ENCODE results near the gene TBL1XR1. TPM values are rescaled to one million over a fixed set of nuclear protein-coding genes. Genes with fewer than 3 reads are reported as not detected.

TBL1XR1 gene
- total and polyA plus RNA-seq, 2 of the 8 experiments (the other 6 are each of a cell fraction or from before 2014, with no cell fraction given): 28.1 to 147 TPM

- H3K79me1 ChIP-seq (ENCODE audit: low read depth, low read length): peaks cover 2% of the 10 kb centered on the region; the same call in 1 of the 2 replicates
- H2AK5ac ChIP-seq (ENCODE audit: low read depth, low read length): no peak overlapping the region
- H3K79me2 ChIP-seq (ENCODE audit: control insufficient read depth in 1 of 2, insufficient read depth in 2 of 2, low read length in 2 of 2): peaks cover under 1 to 99% of the 10 kb centered on the region in 2 experiments
- no peak for FAIRE-seq
- H3K4me2 ChIP-seq (ENCODE audit: insufficient read depth in 1 of 2, low read depth in 2 of 2, low read length in 2 of 2): no peak overlapping the region
- DNase-seq (ENCODE audit: low read depth in 1 of 2, low spot score in 2 of 2): no peak
- H2BK120ac ChIP-seq (replicated peaks; ENCODE audit: low read depth, low read length): no peak overlapping the region
- H3K4ac ChIP-seq (replicated peaks; ENCODE audit: insufficient read length, low read depth, low read length): no peak overlapping the region
- no peak overlapping the region for H4K91ac ChIP-seq (replicated peaks; ENCODE audit: insufficient read length, low read length)
- peaks cover 3 to 29% (median 15%) of the 10 kb centered on the region in 4 experiments for H3K4me1 ChIP-seq (replicated peaks in 1 of 4; ENCODE audit: control insufficient read depth in 3 of 4, insufficient read depth in 4 of 4, low read length in 3 of 4)
- H3K27ac ChIP-seq (ENCODE audit: low read depth, low read length): no peak overlapping the region
- no peak overlapping the region for H3K18ac ChIP-seq (ENCODE audit: extremely low read depth, low read length)
- ChIA-PET CTCF (ENCODE audit: partially characterized antibody) (interaction anchor here (0.6 to 0.8 kb wide), 3 partner anchors 49 to 56 kb away, joined by 3 to 4 read pairs (median 4); no protein-coding TSS in a partner anchor), POLR2A (ENCODE audit: partially characterized antibody) (interaction anchor here (1.1 kb wide), 1 partner anchor 10 kb away, joined by 5 read pairs; no protein-coding TSS in a partner anchor)
- H2BK20ac ChIP-seq (ENCODE audit: low read length): no peak overlapping the region
- no peak overlapping the region for H2AFZ ChIP-seq (ENCODE audit: low read length)
- WGBS, 2 experiments (ENCODE audit: extremely low coverage in 1 of 2, insufficient coverage in 1 of 2, insufficient read length in 1 of 2, insufficient replicate concordance in 2 of 2, low coverage in 1 of 2, low lambda C conversion rate in 2 of 2, missing lambda C conversion rate in 1 of 2): 86% methylated on average over 6 of the region's 6 CpGs; no CpG with 5 or more reads in 1 of the 2 experiments
- H2BK12ac ChIP-seq (ENCODE audit: low read depth, low read length): no peak overlapping the region
- H3K14ac ChIP-seq (ENCODE audit: insufficient read length): no peak overlapping the region
- H3K9ac ChIP-seq (replicated peaks in 1 of 4; ENCODE audit: extremely low read depth in 1 of 4, low read depth in 3 of 4, low read length in 3 of 4): no peak overlapping the region
- no peak overlapping the region for H3K56ac ChIP-seq (replicated peaks; ENCODE audit: insufficient read length, low read depth, low read length)
- no peaks in the 10 kb centered on the region for H3K36me3 ChIP-seq (ENCODE audit: control insufficient read depth in 2 of 4, insufficient read depth in 4 of 4, low read length in 3 of 4)
- no peaks in the 10 kb centered on the region for H3K23me2 ChIP-seq (ENCODE audit: low read depth, low read length)
- no peak overlapping the region for H3K4me3 ChIP-seq (ENCODE audit: extremely low read depth in 1 of 4, insufficient read depth in 2 of 4, low read depth in 3 of 4, low read length in 4 of 4)
- no peaks in the 10 kb centered on the region for H3K27me3 ChIP-seq (replicated peaks in 1 of 4; ENCODE audit: control insufficient read depth in 3 of 4, extremely low read depth in 1 of 4, insufficient read depth in 3 of 4, low read length in 3 of 4)
- no peak overlapping the region for H4K8ac ChIP-seq (ENCODE audit: extremely low read depth, insufficient read depth, low read length)
- no peak overlapping the region for H2BK5ac ChIP-seq (ENCODE audit: low read depth, low read length)
- no peak overlapping the region for H4K5ac ChIP-seq (ENCODE audit: insufficient read length, low read depth, low read length)
- H3K23ac ChIP-seq (ENCODE audit: insufficient read length): no peak overlapping the region
- peaks cover 21 to 24% of the 10 kb centered on the region in 2 experiments for H4K20me1 ChIP-seq (replicated peaks in 1 of 2; ENCODE audit: control insufficient read depth in 1 of 2, insufficient read depth in 2 of 2, low read length in 2 of 2)
- H2BK15ac ChIP-seq (ENCODE audit: low read length): no peak overlapping the region
- no peaks in the 10 kb centered on the region for H3K9me3 ChIP-seq (ENCODE audit: insufficient read depth in 2 of 2, low read depth in 1 of 2, low read length in 1 of 2)
- TF ChIP-seq SP2 (IDR thresholded peaks at IDR 0.05; ENCODE audit: low read length): no peak
- TF ChIP-seq BRCA1 (IDR thresholded peaks at IDR 0.05; ENCODE audit: low read depth, low read length): no peak
- no peak for TF ChIP-seq SUZ12 (IDR thresholded peaks at IDR 0.05; ENCODE audit: low read length)
- no peak for TF ChIP-seq SIRT6 (IDR thresholded peaks at IDR 0.05; ENCODE audit: low read length)
- no peak for TF ChIP-seq NANOG (IDR thresholded peaks at IDR 0.05; ENCODE audit: insufficient read depth, low read depth, low read length, poor library complexity, severe bottlenecking)
- TF ChIP-seq BCL11A (IDR thresholded peaks at IDR 0.05; ENCODE audit: low read depth in 2 of 2, low read length in 2 of 2): no peak
- no peak for TF ChIP-seq TAF7 (optimal IDR thresholded peaks at IDR 0.05; ENCODE audit: borderline replicate concordance, low read depth, low read length)
- TF ChIP-seq CBX8 (IDR thresholded peaks at IDR 0.05; ENCODE audit: borderline replicate concordance, low read depth, low read length): no peak
- no peak for TF ChIP-seq ATF2 (IDR thresholded peaks at IDR 0.05; ENCODE audit: low read length)
- no peak for TF ChIP-seq ATF3 (IDR thresholded peaks at IDR 0.05; ENCODE audit: insufficient read depth, low read depth, low read length)
Measured at GRCh38 chr3:177107461-177108239, 89.6 kb downstream of the TBL1XR1 start.

Measured in H1 (cell line).